ENCODE results near the gene ASB13.

DNA sequence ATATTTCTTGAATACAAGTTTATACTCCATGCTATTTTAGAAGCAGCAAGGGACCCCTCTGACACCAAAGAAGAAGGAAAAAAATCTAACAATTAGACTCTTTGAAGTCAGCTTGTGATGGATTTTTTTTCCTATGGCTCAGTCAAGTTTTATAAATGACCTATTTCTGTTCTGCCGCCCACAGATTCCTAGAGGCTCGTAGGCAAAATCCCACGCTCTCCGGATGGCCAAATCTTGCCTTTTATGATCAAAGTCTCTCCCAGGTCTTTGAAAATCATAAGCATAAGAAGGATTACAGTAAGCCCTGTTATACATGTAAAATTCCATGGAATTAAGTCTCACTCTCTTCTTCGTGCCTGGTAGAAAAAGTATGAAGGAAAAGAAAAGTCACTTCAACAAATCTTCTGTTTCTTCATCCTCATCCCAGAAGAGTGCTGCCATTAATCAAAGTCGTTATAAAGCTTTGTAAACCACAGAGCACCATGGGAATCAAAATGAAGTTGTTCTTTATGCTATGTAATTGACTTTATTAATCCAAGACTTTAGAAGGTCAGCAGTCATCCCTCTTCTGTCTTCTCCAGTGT lies 33.1 kb downstream of the ASB13 start:
- TF ChIP-seq, protein P1, sequence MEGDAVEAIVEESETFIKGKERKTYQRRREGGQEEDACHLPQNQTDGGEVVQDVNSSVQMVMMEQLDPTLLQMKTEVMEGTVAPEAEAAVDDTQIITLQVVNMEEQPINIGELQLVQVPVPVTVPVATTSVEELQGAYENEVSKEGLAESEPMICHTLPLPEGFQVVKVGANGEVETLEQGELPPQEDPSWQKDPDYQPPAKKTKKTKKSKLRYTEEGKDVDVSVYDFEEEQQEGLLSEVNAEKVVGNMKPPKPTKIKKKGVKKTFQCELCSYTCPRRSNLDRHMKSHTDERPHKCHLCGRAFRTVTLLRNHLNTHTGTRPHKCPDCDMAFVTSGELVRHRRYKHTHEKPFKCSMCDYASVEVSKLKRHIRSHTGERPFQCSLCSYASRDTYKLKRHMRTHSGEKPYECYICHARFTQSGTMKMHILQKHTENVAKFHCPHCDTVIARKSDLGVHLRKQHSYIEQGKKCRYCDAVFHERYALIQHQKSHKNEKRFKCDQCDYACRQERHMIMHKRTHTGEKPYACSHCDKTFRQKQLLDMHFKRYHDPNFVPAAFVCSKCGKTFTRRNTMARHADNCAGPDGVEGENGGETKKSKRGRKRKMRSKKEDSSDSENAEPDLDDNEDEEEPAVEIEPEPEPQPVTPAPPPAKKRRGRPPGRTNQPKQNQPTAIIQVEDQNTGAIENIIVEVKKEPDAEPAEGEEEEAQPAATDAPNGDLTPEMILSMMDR (IDR thresholded peaks at IDR 0.05) = no peak
- no peak for TF ChIP-seq POLR2AphosphoS5 (IDR thresholded peaks at IDR 0.05)
- no peak for TF ChIP-seq POLR2A (IDR thresholded peaks at IDR 0.05)

All from sigmoid colon (tissue), 4 donors.